Stomach (tissue), 4 donors: ENCODE measurements around the gene ARRB2.

Experiments used
- EP300 ChIP-seq: sonication (generic); formaldehyde crosslinking; IDR thresholded peaks from one replicate; pipeline ENCODE4 v1.6.1; 2017; ENCODE audit warnings: antibody characterized with exemption
- POLR2A ChIP-seq, 4 donors: fragments of 450-650 bp; IDR thresholded peaks; one replicate each; pipeline ENCODE4 v1.6.1; 2016; ENCODE audit warnings: antibody characterized with exemption in 4 of 4, control low read depth in 2 of 4, mild to moderate bottlenecking in 1 of 4, moderate library complexity in 1 of 4
- POLR2AphosphoS5 ChIP-seq, 3 donors: sonication (generic); formaldehyde crosslinking; IDR thresholded peaks; one replicate each; pipeline ENCODE4 v1.6.1; 2016; ENCODE audit warnings: antibody characterized with exemption in 3 of 3
- TF ChIP-seq, protein P1 (sequence below), 7 experiments: fragments of 450-650 bp in 4 of 7; fragments of 200-600 bp in 3 of 7; sonication (generic) in 3 of 7; IDR thresholded peaks; one replicate each; pipeline ENCODE4 v1.5.1; 2016 to 2019; ENCODE audit warnings: antibody characterized with exemption in 7 of 7, control low read depth in 2 of 7, mild to moderate bottlenecking in 1 of 7

DNA sequence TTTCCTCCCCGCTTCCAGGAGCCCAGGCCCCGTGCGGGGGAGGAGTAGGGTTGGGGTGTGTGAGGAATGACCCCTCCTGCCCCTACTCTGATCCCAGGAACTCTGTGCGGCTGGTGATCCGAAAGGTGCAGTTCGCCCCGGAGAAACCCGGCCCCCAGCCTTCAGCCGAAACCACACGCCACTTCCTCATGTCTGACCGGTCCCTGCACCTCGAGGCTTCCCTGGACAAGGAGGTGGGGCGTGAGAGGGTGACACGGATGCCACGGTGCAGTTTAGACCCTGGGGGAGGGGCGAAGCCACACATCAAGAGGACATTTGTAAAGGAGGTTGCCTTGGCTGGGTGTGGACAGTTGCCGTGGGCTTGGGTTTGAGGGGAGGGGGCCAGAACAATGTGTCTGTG is 7.4 kb downstream of the ARRB2 start:
- TF ChIP-seq, protein P1, sequence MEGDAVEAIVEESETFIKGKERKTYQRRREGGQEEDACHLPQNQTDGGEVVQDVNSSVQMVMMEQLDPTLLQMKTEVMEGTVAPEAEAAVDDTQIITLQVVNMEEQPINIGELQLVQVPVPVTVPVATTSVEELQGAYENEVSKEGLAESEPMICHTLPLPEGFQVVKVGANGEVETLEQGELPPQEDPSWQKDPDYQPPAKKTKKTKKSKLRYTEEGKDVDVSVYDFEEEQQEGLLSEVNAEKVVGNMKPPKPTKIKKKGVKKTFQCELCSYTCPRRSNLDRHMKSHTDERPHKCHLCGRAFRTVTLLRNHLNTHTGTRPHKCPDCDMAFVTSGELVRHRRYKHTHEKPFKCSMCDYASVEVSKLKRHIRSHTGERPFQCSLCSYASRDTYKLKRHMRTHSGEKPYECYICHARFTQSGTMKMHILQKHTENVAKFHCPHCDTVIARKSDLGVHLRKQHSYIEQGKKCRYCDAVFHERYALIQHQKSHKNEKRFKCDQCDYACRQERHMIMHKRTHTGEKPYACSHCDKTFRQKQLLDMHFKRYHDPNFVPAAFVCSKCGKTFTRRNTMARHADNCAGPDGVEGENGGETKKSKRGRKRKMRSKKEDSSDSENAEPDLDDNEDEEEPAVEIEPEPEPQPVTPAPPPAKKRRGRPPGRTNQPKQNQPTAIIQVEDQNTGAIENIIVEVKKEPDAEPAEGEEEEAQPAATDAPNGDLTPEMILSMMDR (IDR thresholded peaks at IDR 0.05): no peak
- TF ChIP-seq POLR2AphosphoS5 (IDR thresholded peaks at IDR 0.05) (no peak), POLR2A (IDR thresholded peaks at IDR 0.05) (no peak), EP300 (no peak)
